Measurements from ENCODE around the gene TCOF1.

The TCOF1 gene

GRCh38 chr5:150341989-150342388, 15.5 kb upstream of the TCOF1 start:
- no peak for DNase-seq (ENCODE audit: low read depth)
- TF ChIP-seq CTCF (IDR thresholded peaks at IDR 0.05; ENCODE audit: control insufficient read depth, extremely low read depth, insufficient read depth) = no peak
- H3K4me3 ChIP-seq (ENCODE audit: low read depth, low read length) = no peak overlapping the region

- no peak for TF ChIP-seq CTCF (IDR thresholded peaks at IDR 0.05; ENCODE audit: control insufficient read depth, extremely low read depth, insufficient read depth)
- no peak overlapping the region for H3K4me3 ChIP-seq (ENCODE audit: low read depth, low read length)
- DNase-seq (ENCODE audit: low read depth) = no peak
Measured at GRCh38 chr5:150342583-150342982, 14.9 kb upstream of the TCOF1 start.

GRCh38 chr5:150343994-150344631, 13.4 kb upstream of the TCOF1 start:
- TF ChIP-seq CTCF (IDR thresholded peaks at IDR 0.05; ENCODE audit: control insufficient read depth, extremely low read depth, insufficient read depth) = no peak
- H3K4me3 ChIP-seq (ENCODE audit: low read depth, low read length) = no peak overlapping the region
- peak; percentile 58 for DNase-seq (ENCODE audit: low read depth)

GRCh38 chr5:150345716-150346115, 11.8 kb upstream of the TCOF1 start:
- no peak for TF ChIP-seq CTCF (IDR thresholded peaks at IDR 0.05; ENCODE audit: control insufficient read depth, extremely low read depth, insufficient read depth)
- DNase-seq (ENCODE audit: low read depth) = no peak

GRCh38 chr5:150346592-150346991, 10.9 kb upstream of the TCOF1 start:
- no peak for TF ChIP-seq CTCF (IDR thresholded peaks at IDR 0.05; ENCODE audit: control insufficient read depth, extremely low read depth, insufficient read depth)
- DNase-seq (ENCODE audit: low read depth) = no peak
- H3K4me3 ChIP-seq (ENCODE audit: low read depth, low read length) = no peak overlapping the region

More at GRCh38 chr5:150345716-150346115, 11.8 kb upstream of the TCOF1 start:
- no peak overlapping the region for H3K4me3 ChIP-seq (ENCODE audit: low read depth, low read length)

GRCh38 chr5:150347003-150347402, 10.5 kb upstream of the TCOF1 start:
- DNase-seq (ENCODE audit: low read depth) = no peak

More at GRCh38 chr5:150347003-150347402, 10.5 kb upstream of the TCOF1 start:
- no peak overlapping the region for H3K4me3 ChIP-seq (ENCODE audit: low read depth, low read length)
- no peak for TF ChIP-seq CTCF (IDR thresholded peaks at IDR 0.05; ENCODE audit: control insufficient read depth, extremely low read depth, insufficient read depth)

All from LNCaP clone FGC (cell line).